ENCODE results near the gene SPNS2.

SPNS2 gene

GRCh38 chr17:4498461-4499397 is at the start of gene SPNS2:
Gene SPNS2 (plus strand): TSS chr17:4498881. CDS start chr17:4499048, 167 bp downstream.
- DNase-seq, result no peak

GRCh38 chr17:4449736-4450135 is 48.9 kb upstream of the SPNS2 start:
- no peak for DNase-seq

GRCh38 chr17:4450710-4451316 is 47.9 kb upstream of the SPNS2 start:
- no peak for DNase-seq

- DNase-seq, result no peak
Measured at GRCh38 chr17:4453812-4454591, 44.7 kb upstream of the SPNS2 start.

GRCh38 chr17:4460661-4461060 is 38.0 kb upstream of the SPNS2 start:
- DNase-seq, result no peak

GRCh38 chr17:4463818-4464476 is 34.7 kb upstream of the SPNS2 start:
- DNase-seq, result no peak

GRCh38 chr17:4465786-4466185 is 32.9 kb upstream of the SPNS2 start:
- DNase-seq, result no peak

GRCh38 chr17:4467287-4467686 is 31.4 kb upstream of the SPNS2 start:
- DNase-seq, result no peak

- DNase-seq, result no peak
Measured at GRCh38 chr17:4469552-4469951, 29.1 kb upstream of the SPNS2 start.

- DNase-seq, result no peak
Measured at GRCh38 chr17:4472286-4472685, 26.4 kb upstream of the SPNS2 start.

- no peak for DNase-seq
Measured at GRCh38 chr17:4474093-4474492, 24.6 kb upstream of the SPNS2 start.

GRCh38 chr17:4475001-4475400 is 23.7 kb upstream of the SPNS2 start:
- no peak for DNase-seq

GRCh38 chr17:4475463-4475862 is 23.2 kb upstream of the SPNS2 start:
- DNase-seq, result no peak

GRCh38 chr17:4476017-4476416 is 22.7 kb upstream of the SPNS2 start:
- no peak for DNase-seq

- DNase-seq, result no peak
Measured at GRCh38 chr17:4476511-4477070, 22.1 kb upstream of the SPNS2 start.

GRCh38 chr17:4477255-4477791 is 21.4 kb upstream of the SPNS2 start:
- no peak for DNase-seq

- no peak for DNase-seq
Measured at GRCh38 chr17:4478318-4478830, 20.3 kb upstream of the SPNS2 start.

GRCh38 chr17:4479340-4479981 is 19.2 kb upstream of the SPNS2 start:
- no peak for DNase-seq

GRCh38 chr17:4479982-4480751 is 18.5 kb upstream of the SPNS2 start:
- no peak for DNase-seq

Data from SIG-M5 (cell line).